Body of pancreas (tissue), 4 donors: ENCODE measurements around the gene TCEANC2.

Experiments used
- POLR2A ChIP-seq, 3 donors: fragments of 450-650 bp; IDR thresholded peaks; one replicate each; pipeline ENCODE4 v1.6.1; 2016; ENCODE audit warnings: antibody characterized with exemption in 3 of 3, mild to moderate bottlenecking in 2 of 3
- TF ChIP-seq, protein P1 (sequence below), 7 experiments: fragments of 450-650 bp in 4 of 7; fragments of 200-600 bp in 3 of 7; sonication (generic) in 3 of 7; IDR thresholded peaks; one replicate each; pipeline ENCODE4 v1.5.1; 2016 to 2019; ENCODE audit warnings: antibody characterized with exemption in 7 of 7

DNA sequence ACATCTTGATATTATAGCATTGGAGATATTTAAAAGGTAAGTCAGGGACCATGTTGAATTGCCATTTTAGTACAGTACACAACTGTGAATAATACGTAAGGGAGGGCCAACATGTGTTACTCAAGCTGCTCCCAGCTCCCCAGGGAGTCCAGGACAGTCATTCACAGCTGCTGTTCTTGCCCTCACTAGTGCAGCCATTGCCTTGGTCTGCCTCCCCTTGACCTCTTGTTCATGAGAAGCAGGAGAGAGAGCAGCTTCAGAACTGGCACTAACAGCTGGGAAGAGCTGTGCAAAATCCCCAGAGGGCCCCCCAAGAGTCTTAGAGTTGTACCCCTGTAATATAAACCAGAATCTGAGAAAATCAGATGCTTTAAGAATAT is 16.4 kb downstream of the TCEANC2 start:
- TF ChIP-seq, protein P1, sequence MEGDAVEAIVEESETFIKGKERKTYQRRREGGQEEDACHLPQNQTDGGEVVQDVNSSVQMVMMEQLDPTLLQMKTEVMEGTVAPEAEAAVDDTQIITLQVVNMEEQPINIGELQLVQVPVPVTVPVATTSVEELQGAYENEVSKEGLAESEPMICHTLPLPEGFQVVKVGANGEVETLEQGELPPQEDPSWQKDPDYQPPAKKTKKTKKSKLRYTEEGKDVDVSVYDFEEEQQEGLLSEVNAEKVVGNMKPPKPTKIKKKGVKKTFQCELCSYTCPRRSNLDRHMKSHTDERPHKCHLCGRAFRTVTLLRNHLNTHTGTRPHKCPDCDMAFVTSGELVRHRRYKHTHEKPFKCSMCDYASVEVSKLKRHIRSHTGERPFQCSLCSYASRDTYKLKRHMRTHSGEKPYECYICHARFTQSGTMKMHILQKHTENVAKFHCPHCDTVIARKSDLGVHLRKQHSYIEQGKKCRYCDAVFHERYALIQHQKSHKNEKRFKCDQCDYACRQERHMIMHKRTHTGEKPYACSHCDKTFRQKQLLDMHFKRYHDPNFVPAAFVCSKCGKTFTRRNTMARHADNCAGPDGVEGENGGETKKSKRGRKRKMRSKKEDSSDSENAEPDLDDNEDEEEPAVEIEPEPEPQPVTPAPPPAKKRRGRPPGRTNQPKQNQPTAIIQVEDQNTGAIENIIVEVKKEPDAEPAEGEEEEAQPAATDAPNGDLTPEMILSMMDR (IDR thresholded peaks at IDR 0.05): no peak
- TF ChIP-seq POLR2A (IDR thresholded peaks at IDR 0.05): no peak
